T-helper 22 cell (primary cell): ENCODE measurements around the gene RBM44.
"Not testable (repeated sequence)": the region's sequence is repeated elsewhere in the genome, so short reads cannot be mapped to it uniquely, and the experiment has no call there.

ENCODE experiments used
- DNase-seq: peaks from one replicate; pipeline ENCODE4 v3.0.0-alpha.2; 2020; ENCODE audit warnings: low read depth

The RBM44 gene

DNA sequence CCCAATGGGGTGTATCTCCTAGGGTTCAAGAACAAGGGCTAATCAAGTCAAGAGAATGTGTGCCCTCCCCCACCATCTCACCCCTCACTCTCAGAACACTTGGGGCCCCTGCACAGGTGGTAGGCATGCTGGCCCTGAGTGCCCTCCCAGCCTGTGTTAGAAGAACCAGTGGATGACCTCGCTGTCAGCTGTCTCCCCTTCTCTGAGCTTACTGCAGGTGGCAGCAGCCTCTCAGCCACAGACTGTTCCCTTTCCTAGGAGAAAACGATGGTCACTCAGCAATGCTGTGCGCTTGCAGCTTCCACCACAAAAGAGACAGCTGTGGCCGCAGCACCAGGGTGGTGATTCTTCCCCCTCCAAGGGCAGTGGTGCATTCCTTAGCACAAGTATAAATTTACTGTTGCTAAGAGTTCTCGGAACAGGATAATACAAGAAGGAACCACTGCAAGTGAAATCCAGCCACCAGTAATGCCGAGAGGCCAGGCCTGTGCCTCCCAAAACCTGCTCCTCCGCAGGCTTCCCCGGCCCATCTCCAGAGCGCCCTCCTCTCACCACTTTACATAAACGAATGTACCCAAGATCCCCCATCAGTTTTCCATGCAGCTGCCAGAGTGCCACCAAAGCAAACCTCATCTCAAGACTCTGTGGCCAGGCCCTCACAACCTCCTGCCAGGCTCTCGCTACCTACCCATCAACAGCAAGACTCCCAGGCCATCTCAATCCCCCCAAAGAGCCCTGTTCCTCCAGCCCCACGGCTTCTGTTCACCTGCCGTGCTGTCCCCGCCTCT is 59.9 kb downstream of the RBM44 start:
- DNase-seq, result no peak

GRCh38 chr2:237859082-237859433 is 60.5 kb downstream of the RBM44 start:
- DNase-seq, result no peak

- DNase-seq, result no peak
Measured at GRCh38 chr2:237859533-237860272, 61.1 kb downstream of the RBM44 start, which contains the start of gene RAMP1. Gene RAMP1 (plus strand): TSS chr2:237859623. CDS start chr2:237859676, 53 bp downstream.

GRCh38 chr2:237860273-237860935 is 61.8 kb downstream of the RBM44 start:
- DNase-seq, result no peak

GRCh38 chr2:237861875-237862527 is 63.4 kb downstream of the RBM44 start:
- DNase-seq, result no peak

GRCh38 chr2:237862528-237862895 is 63.9 kb downstream of the RBM44 start:
- no peak for DNase-seq

DNA sequence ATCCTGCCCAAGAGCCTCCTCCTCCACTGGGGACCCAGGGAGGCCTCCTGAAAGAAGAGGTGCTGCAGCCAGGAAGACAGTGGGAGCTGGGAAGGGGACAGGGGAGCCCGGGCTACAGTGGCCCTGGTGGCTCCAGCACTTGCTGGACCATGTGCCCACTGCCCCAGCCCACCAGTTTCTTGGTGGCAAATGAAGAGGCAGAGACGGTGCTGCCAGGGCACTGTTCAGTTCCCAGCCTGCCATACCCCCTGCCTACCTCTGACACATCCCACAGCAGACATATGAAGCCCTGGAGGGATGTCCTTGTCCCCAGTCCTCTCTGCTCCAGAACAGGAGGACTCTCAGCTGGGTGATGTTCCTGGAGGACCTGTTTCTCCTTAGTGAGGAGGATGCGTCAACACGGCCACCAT is 64.5 kb downstream of the RBM44 start:
- no peak for DNase-seq

DNA sequence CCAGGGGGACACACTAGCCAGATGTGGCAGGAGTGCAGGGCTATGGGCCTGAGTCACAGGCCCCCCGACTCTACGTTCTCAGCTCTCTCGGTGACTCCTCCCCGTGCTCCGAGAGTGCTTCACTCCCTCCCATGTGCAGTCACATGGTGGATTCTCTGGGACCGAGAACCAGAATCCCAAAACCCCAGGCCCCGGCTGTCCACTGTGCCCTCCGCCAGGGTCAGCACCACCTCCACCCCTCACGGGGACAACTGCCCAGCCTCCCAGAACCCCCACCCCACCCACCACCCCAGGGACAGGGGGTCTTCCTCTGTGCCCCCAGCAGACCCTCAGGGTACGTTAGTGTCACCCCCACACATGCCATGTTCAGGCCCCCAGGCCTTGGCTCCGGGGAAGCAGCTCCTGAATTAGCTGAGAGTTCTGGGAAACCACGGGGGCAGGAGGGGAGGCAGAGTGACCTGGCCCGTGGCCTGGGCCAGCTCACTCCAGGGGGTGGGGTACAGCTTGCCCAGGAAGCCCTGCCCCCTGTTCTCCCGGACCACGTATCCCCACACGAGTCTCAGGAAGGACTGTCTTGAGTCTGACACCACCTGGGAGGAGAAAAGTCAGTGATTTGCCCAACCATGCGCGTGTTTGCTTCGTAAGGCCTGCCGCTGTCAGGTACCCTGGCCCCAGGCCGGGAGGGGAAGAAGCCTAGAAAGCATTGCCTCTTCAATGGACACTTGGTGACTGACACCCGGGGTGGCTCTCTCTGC is 65.3 kb downstream of the RBM44 start:
- no peak for DNase-seq

DNA sequence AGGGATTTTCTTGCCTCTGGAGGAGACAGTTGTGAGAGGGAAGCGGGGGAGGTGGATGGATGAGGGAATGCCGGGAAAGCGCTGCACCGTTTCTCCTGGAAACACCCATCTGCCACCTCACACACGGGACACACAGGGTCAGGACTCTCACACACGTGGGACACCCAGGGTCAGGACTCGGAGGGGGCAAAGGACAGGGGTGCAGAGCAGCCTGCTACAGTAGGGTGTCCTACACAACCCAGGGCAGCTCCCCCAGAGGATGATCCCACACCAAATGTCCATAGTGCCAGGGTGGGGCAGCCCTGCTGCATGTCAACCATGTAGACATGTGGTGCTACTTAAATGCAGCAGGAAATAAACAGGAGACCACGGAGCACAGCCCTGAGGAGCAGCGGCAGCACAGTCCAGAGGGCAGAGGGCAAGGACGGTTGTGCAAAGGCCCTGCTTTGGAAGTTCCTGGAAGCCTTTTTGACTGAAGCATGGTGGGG is 65.9 kb downstream of the RBM44 start:
- no peak for DNase-seq

- no peak for DNase-seq
Measured at GRCh38 chr2:237864940-237865622, 66.5 kb downstream of the RBM44 start.

- no peak for DNase-seq
Measured at GRCh38 chr2:237865623-237866041, 67.1 kb downstream of the RBM44 start.

DNA sequence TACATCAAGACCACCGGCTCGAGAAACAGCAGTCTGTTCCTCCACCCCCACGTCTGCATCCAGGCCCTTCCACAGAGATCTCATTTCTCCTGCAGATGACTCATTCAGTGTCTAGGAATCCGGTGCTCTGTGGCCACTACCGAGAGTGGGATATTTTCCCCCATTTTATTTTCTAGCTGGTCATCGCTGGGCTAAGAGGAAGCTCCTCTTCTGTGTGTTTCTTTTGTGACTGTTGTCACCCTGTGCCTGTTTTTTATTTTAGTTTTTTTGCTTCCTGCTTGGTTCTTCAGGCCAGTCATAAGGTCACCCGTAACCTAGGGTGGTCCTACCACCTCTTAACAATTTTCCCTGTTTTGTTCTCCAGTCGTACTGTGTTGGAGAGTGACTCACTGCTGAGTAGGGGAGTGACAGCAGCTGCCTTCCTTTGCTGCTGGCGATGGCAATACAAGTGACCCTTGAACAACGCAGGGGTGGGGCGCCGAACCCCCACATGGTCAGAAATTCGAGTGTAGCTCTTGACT is 67.6 kb downstream of the RBM44 start:
- no peak for DNase-seq

DNA sequence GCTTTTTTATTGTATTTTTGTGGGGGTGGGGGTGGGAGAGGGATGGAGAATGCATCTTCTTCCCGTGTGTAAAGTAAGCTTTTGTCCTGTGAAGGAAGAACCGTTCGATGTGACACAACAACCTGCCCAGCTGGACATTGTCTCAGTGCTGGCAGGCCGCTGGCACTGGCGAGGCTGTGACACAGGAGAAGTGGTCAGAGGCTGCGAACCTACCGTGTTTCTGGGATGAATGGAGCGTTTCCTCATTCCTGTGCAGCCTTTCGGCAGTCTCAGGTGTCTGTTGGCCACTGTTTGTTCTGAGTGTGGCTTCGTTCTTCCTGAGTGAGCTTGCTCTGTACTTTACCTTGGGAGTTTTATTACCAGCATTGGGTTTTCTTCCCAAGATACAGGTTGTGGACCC is 68.9 kb downstream of the RBM44 start:
- DNase-seq, result no peak

- not testable (repeated sequence) for DNase-seq
Measured at GRCh38 chr2:237868074-237868473, 69.5 kb downstream of the RBM44 start.

DNA sequence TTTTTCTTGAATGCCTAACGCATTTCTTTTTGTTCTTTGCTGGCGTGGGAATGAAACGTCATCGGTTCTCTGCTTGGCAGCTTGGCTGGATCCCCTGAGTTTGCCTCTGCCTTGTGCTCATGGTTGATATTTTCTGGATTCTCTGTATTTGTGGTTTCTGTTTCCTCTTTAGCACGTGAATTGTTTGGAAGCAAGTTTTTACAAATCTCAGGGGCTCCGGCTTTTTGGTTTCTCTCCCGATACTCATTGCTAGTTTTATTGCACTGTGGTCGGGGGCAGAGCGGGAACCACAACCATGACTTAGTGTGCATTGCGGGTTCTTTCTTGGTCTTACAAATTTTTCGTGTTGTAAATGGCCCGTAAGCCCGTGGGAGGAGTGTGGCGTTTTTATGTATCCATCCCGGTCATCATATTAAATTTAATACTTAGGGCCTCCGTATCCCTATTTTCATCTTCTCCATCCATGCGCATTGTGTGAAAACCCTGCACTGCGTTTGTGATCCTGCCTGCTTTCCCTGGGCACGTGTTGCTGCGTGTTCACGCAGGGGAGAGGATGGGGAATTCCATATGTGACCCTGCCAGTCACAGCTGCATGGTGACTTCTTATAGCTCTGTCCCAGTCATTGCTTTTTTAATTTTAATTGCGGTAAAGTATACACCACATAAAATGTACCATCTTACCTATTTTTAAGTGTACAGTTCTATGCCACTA is 70.2 kb downstream of the RBM44 start:
- no peak for DNase-seq

GRCh38 chr2:237869343-237870102 is 70.9 kb downstream of the RBM44 start:
- no peak for DNase-seq

DNA sequence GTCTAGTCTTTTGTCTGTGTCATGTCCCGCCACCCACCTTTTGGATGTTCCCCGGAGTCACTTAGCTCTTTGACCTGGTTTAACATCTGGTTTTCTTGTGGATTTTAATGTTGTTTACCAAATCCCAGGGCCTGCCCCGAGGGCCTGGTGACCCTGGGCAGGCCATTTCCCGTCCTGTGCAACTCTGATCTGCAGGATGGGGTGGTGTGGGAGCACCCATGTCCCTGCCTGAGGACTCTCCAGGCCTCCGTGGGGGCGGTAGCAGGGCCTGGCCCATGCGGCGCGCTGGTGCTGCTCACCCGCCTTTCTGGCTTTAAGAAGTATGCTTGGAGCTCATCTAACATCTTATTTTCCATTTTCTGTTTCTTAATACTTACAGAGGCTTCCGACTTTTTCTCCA is 71.5 kb downstream of the RBM44 start:
- DNase-seq, result no peak

- no peak for DNase-seq
Measured at GRCh38 chr2:237870754-237871651, 72.4 kb downstream of the RBM44 start.
